ENCODE measurements around the gene ARSI. TPM values are rescaled to one million over a fixed set of nuclear protein-coding genes. Genes with fewer than 3 reads are reported as not detected.

Gene ARSI
- total RNA-seq, 1 donor from 2014 or later: 4.2 TPM

- Histone ChIP-seq H3K4me1 (peaks cover 22% of the 10 kb centered on the region), H3K4me2 (no peak overlapping the region), H4K20me1 (ENCODE audit: low read depth) (no peaks in the 10 kb centered on the region), H3K27me3 (no peaks in the 10 kb centered on the region), H3K79me2 (ENCODE audit: low read depth) (no peaks in the 10 kb centered on the region), H2AFZ (replicated peaks) (no peak overlapping the region), H3K9ac (no peak overlapping the region), H3K36me3 (no peaks in the 10 kb centered on the region), H3F3A (ENCODE audit: low read depth) (peaks cover 3% of the 10 kb centered on the region), H3K9me3 (ENCODE audit: low read depth) (no peaks in the 10 kb centered on the region), H3K27ac (no peak overlapping the region), H3K4me3 (no peak overlapping the region)
- TF ChIP-seq, protein P1, sequence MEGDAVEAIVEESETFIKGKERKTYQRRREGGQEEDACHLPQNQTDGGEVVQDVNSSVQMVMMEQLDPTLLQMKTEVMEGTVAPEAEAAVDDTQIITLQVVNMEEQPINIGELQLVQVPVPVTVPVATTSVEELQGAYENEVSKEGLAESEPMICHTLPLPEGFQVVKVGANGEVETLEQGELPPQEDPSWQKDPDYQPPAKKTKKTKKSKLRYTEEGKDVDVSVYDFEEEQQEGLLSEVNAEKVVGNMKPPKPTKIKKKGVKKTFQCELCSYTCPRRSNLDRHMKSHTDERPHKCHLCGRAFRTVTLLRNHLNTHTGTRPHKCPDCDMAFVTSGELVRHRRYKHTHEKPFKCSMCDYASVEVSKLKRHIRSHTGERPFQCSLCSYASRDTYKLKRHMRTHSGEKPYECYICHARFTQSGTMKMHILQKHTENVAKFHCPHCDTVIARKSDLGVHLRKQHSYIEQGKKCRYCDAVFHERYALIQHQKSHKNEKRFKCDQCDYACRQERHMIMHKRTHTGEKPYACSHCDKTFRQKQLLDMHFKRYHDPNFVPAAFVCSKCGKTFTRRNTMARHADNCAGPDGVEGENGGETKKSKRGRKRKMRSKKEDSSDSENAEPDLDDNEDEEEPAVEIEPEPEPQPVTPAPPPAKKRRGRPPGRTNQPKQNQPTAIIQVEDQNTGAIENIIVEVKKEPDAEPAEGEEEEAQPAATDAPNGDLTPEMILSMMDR (IDR thresholded peaks at IDR 0.05): no peak
- TF ChIP-seq EZH2phosphoT487 (IDR thresholded peaks at IDR 0.05): no peak
- Mint-ChIP-seq H3K9me3 (no peaks in the 10 kb centered on the region), H3K4me1 (peaks cover 51% of the 10 kb centered on the region), H3K27ac (no peak overlapping the region), H3K36me3 (no peaks in the 10 kb centered on the region), H3K4me3 (no peak overlapping the region), H3K27me3 (ENCODE audit: insufficient read depth, low read depth) (peaks cover 7% of the 10 kb centered on the region)
- DNase-seq (ENCODE audit: low spot score): no peak
Measured at GRCh38 chr5:150321211-150321610, 18.5 kb upstream of the ARSI start.

DNA sequence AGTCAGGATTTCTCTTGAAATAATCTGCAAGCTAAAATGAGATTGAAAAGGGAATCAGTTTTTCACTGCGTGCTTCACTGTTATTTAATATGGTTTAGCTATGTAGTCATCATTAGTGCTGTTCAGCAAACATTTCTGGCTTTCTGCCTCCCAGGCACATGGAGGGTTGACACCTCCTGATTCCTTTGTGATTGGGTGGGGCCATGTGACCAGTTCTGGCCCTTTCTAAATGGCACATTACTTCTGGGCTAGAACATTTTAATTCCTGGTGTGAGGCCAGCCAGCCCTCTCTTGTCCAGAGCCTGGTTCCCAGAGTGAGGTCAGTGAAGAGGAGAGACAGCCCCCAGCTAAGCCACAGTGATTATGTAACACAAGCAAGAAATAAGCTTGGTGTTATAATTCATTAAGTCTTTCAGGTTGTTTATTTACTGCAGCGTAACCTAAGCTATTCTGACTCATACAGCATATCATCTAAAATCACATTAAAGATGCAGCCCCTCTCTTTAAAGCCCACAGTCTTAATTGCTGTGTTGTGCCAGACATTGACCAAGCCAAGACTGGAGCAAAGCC, 17.4 kb upstream of the ARSI start:
- H3K4me2 ChIP-seq: peak overlapping the region; percentile 3
- DNase-seq (ENCODE audit: low spot score): peak; percentile 53
- H3K36me3 Mint-ChIP-seq: no peaks in the 10 kb centered on the region
- H3K27me3 Mint-ChIP-seq (ENCODE audit: insufficient read depth, low read depth): peaks cover 10% of the 10 kb centered on the region
- no peak overlapping the region for H3K27ac ChIP-seq
- no peaks in the 10 kb centered on the region for H3K9me3 ChIP-seq (ENCODE audit: low read depth)
- H3F3A ChIP-seq (ENCODE audit: low read depth): peaks cover 3% of the 10 kb centered on the region
- no peaks in the 10 kb centered on the region for H3K9me3 Mint-ChIP-seq
- no peak overlapping the region for H2AFZ ChIP-seq (replicated peaks)
- no peak overlapping the region for H3K4me3 Mint-ChIP-seq
- H4K20me1 ChIP-seq (ENCODE audit: low read depth): no peaks in the 10 kb centered on the region
- no peak overlapping the region for H3K27ac Mint-ChIP-seq
- H3K4me3 ChIP-seq: no peak overlapping the region
- no peaks in the 10 kb centered on the region for H3K27me3 ChIP-seq
- H3K36me3 ChIP-seq: no peaks in the 10 kb centered on the region
- H3K79me2 ChIP-seq (ENCODE audit: low read depth): no peaks in the 10 kb centered on the region
- peaks cover 49% of the 10 kb centered on the region for H3K4me1 Mint-ChIP-seq
- peaks cover 22% of the 10 kb centered on the region for H3K4me1 ChIP-seq
- TF ChIP-seq, protein P1 (IDR thresholded peaks at IDR 0.05): no peak
- no peak for TF ChIP-seq EZH2phosphoT487 (IDR thresholded peaks at IDR 0.05)
- no peak for TF ChIP-seq EZH2 (IDR thresholded peaks at IDR 0.05)
- no peak overlapping the region for H3K9ac ChIP-seq

DNA sequence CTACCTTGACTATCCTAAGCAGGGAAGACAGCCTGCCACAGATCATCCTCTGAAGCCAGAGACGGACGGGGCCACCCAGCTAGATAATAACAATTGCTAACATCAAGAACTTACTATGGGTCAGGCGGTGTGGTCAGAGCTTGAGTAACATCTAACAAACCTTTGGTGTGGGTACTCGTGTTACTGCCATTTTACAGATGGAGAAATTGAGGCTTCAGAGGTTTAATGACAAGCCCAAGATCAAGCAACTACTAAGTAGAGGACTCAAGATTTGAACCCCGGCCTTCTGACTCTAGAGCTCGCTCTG, 16.7 kb upstream of the ARSI start:
- no peak overlapping the region for H3K27ac ChIP-seq
- no peaks in the 10 kb centered on the region for H3K36me3 ChIP-seq
- H3K4me3 ChIP-seq: no peak overlapping the region
- H3K9me3 ChIP-seq (ENCODE audit: low read depth): no peaks in the 10 kb centered on the region
- H3K27ac Mint-ChIP-seq: no peak overlapping the region
- H3K9ac ChIP-seq: no peak overlapping the region
- no peaks in the 10 kb centered on the region for H3K79me2 ChIP-seq (ENCODE audit: low read depth)
- TF ChIP-seq EZH2 (IDR thresholded peaks at IDR 0.05): no peak
- TF ChIP-seq, protein P1 (IDR thresholded peaks at IDR 0.05): no peak
- no peak for TF ChIP-seq EZH2phosphoT487 (IDR thresholded peaks at IDR 0.05)
- H4K20me1 ChIP-seq (ENCODE audit: low read depth): no peaks in the 10 kb centered on the region
- peaks cover 22% of the 10 kb centered on the region for H3K4me1 ChIP-seq
- H3K4me3 Mint-ChIP-seq: no peak overlapping the region
- H3K4me1 Mint-ChIP-seq: peaks cover 47% of the 10 kb centered on the region
- no peak for DNase-seq (ENCODE audit: low spot score)
- H3F3A ChIP-seq (ENCODE audit: low read depth): peaks cover 3% of the 10 kb centered on the region
- H3K36me3 Mint-ChIP-seq: no peaks in the 10 kb centered on the region
- no peak overlapping the region for H2AFZ ChIP-seq (replicated peaks)
- peaks cover 10% of the 10 kb centered on the region for H3K27me3 Mint-ChIP-seq (ENCODE audit: insufficient read depth, low read depth)
- H3K9me3 Mint-ChIP-seq: no peaks in the 10 kb centered on the region
- H3K27me3 ChIP-seq: no peaks in the 10 kb centered on the region
- H3K4me2 ChIP-seq: no peak overlapping the region

Data from neural progenitor cell (in vitro differentiated cells).